ENCODE data around the gene TFRC. TPM values are rescaled to one million over a fixed set of nuclear protein-coding genes. Genes with fewer than 3 reads are reported as not detected.
A peak's percentile ranks its signal among the peaks of the same experiment; 100 is the strongest.
"Not testable (repeated sequence)": the region's sequence is repeated elsewhere in the genome, so short reads cannot be mapped to it uniquely, and the experiment has no call there.

The TFRC gene
- total RNA-seq, 2 experiments from 2014 or later: 550 TPM

- peak overlapping the region; percentile 74 for H3K27ac Mint-ChIP-seq
- no peaks in the 10 kb centered on the region for H3K27me3 Mint-ChIP-seq
- DNase-seq: no peak
- H3K4me1 Mint-ChIP-seq: peaks cover 21% of the 10 kb centered on the region
- no peaks in the 10 kb centered on the region for H3K36me3 Mint-ChIP-seq
- peaks cover 4% of the 10 kb centered on the region for H3K9me3 Mint-ChIP-seq
- no peak overlapping the region for H3K4me3 Mint-ChIP-seq
Observed at GRCh38 chr3:196097373-196098154, 15.7 kb upstream of the TFRC start.

GRCh38 chr3:196096382-196096953, 14.6 kb upstream of the TFRC start:
- no peaks in the 10 kb centered on the region for H3K27me3 Mint-ChIP-seq
- no peak overlapping the region for H3K27ac Mint-ChIP-seq
- DNase-seq: no peak
- H3K4me1 Mint-ChIP-seq: peaks cover 21% of the 10 kb centered on the region
- no peak overlapping the region for H3K4me3 Mint-ChIP-seq
- no peaks in the 10 kb centered on the region for H3K36me3 Mint-ChIP-seq
- peaks cover 4% of the 10 kb centered on the region for H3K9me3 Mint-ChIP-seq

- Mint-ChIP-seq H3K27ac (no peak overlapping the region), H3K27me3 (no peaks in the 10 kb centered on the region), H3K4me1 (peaks cover 17% of the 10 kb centered on the region), H3K9me3 (peaks cover under 1% of the 10 kb centered on the region), H3K4me3 (no peak overlapping the region), H3K36me3 (no peaks in the 10 kb centered on the region)
- DNase-seq: no peak
Observed at GRCh38 chr3:196093317-196094111, 11.6 kb upstream of the TFRC start.

- Mint-ChIP-seq H3K4me1 (peaks cover 2% of the 10 kb centered on the region), H3K9me3 (no peaks in the 10 kb centered on the region)
Observed at GRCh38 chr3:196087906-196088305, 6.0 kb upstream of the TFRC start.

GRCh38 chr3:196082619-196082971, 705 bp upstream of the TFRC start:
- no peak for DNase-seq
- Mint-ChIP-seq H3K4me1 (peaks cover 31% of the 10 kb centered on the region), H3K27ac (peak overlapping the region; percentile 97), H3K27me3 (no peaks in the 10 kb centered on the region), H3K4me3 (peak overlapping the region; percentile 93), H3K36me3 (peaks cover 30% of the 10 kb centered on the region), H3K9me3 (no peaks in the 10 kb centered on the region)

More at GRCh38 chr3:196087906-196088305, 6.0 kb upstream of the TFRC start:
- no peak for DNase-seq
- H3K36me3 Mint-ChIP-seq: no peaks in the 10 kb centered on the region
- H3K27me3 Mint-ChIP-seq: no peaks in the 10 kb centered on the region
- no peak overlapping the region for H3K4me3 Mint-ChIP-seq
- no peak overlapping the region for H3K27ac Mint-ChIP-seq

GRCh38 chr3:196081002-196081833, 672 bp downstream of the TFRC start:
- H3K4me3 Mint-ChIP-seq: peak overlapping the region; percentile 93
- peak overlapping the region; percentile 97 for H3K27ac Mint-ChIP-seq
- H3K36me3 Mint-ChIP-seq: peaks cover 38% of the 10 kb centered on the region
- peak; percentile 71 for DNase-seq
- peaks cover 39% of the 10 kb centered on the region for H3K4me1 Mint-ChIP-seq
- H3K27me3 Mint-ChIP-seq: no peaks in the 10 kb centered on the region
- H3K9me3 Mint-ChIP-seq: no peaks in the 10 kb centered on the region

- Mint-ChIP-seq H3K4me3 (peak overlapping the region; percentile 93), H3K27ac (peak overlapping the region; percentile 97), H3K4me1 (peaks cover 43% of the 10 kb centered on the region), H3K36me3 (peaks cover 41% of the 10 kb centered on the region)
- not testable (repeated sequence) for DNase-seq, H3K9me3 Mint-ChIP-seq, H3K27me3 Mint-ChIP-seq
Observed at GRCh38 chr3:196080101-196080846, 1.6 kb downstream of the TFRC start.

- Mint-ChIP-seq H3K27me3 (no peaks in the 10 kb centered on the region), H3K9me3 (no peaks in the 10 kb centered on the region), H3K27ac (peak overlapping the region; percentile 97), H3K4me3 (peak overlapping the region; percentile 93), H3K36me3 (peaks cover 45% of the 10 kb centered on the region), H3K4me1 (peaks cover 46% of the 10 kb centered on the region)
- DNase-seq: no peak
Observed at GRCh38 chr3:196079682-196080081, 2.2 kb downstream of the TFRC start.

GRCh38 chr3:196075013-196075412, 6.9 kb downstream of the TFRC start:
- H3K27me3 Mint-ChIP-seq: no peaks in the 10 kb centered on the region
- H3K4me1 Mint-ChIP-seq: peaks cover 44% of the 10 kb centered on the region
- DNase-seq: no peak
- no peaks in the 10 kb centered on the region for H3K9me3 Mint-ChIP-seq
- H3K4me3 Mint-ChIP-seq: no peak overlapping the region
- peak overlapping the region; percentile 0 for H3K27ac Mint-ChIP-seq
- H3K36me3 Mint-ChIP-seq: peaks cover 56% of the 10 kb centered on the region

GRCh38 chr3:196073255-196073753, 8.6 kb downstream of the TFRC start:
- Mint-ChIP-seq H3K36me3 (peaks cover 48% of the 10 kb centered on the region), H3K4me1 (peaks cover 31% of the 10 kb centered on the region), H3K27me3 (no peaks in the 10 kb centered on the region), H3K9me3 (no peaks in the 10 kb centered on the region), H3K4me3 (no peak overlapping the region), H3K27ac (no peak overlapping the region)
- DNase-seq: peak; percentile 53

- H3K4me1 Mint-ChIP-seq: peaks cover 21% of the 10 kb centered on the region
- no peaks in the 10 kb centered on the region for H3K9me3 Mint-ChIP-seq
- no peak overlapping the region for H3K4me3 Mint-ChIP-seq
- H3K27ac Mint-ChIP-seq: no peak overlapping the region
- no peak for DNase-seq
- peaks cover 47% of the 10 kb centered on the region for H3K36me3 Mint-ChIP-seq
- H3K27me3 Mint-ChIP-seq: no peaks in the 10 kb centered on the region
Observed at GRCh38 chr3:196072313-196072712, 9.6 kb downstream of the TFRC start.

GRCh38 chr3:196068812-196069211, 13.1 kb downstream of the TFRC start:
- Mint-ChIP-seq H3K36me3 (peaks cover 54% of the 10 kb centered on the region), H3K4me1 (peaks cover 17% of the 10 kb centered on the region)
- H3K9me3 Mint-ChIP-seq, DNase-seq, H3K4me3 Mint-ChIP-seq, H3K27ac Mint-ChIP-seq, H3K27me3 Mint-ChIP-seq: not testable (repeated sequence)

GRCh38 chr3:196067439-196067838, 14.5 kb downstream of the TFRC start:
- no peak overlapping the region for H3K4me3 Mint-ChIP-seq
- H3K36me3 Mint-ChIP-seq: peaks cover 56% of the 10 kb centered on the region
- DNase-seq: no peak
- H3K4me1 Mint-ChIP-seq: peaks cover 15% of the 10 kb centered on the region
- H3K9me3 Mint-ChIP-seq: no peaks in the 10 kb centered on the region
- no peak overlapping the region for H3K27ac Mint-ChIP-seq
- H3K27me3 Mint-ChIP-seq: no peaks in the 10 kb centered on the region

- peaks cover 13% of the 10 kb centered on the region for H3K4me1 Mint-ChIP-seq
- H3K9me3 Mint-ChIP-seq: no peaks in the 10 kb centered on the region
- H3K36me3 Mint-ChIP-seq: peaks cover 55% of the 10 kb centered on the region
- no peak for DNase-seq
- no peaks in the 10 kb centered on the region for H3K27me3 Mint-ChIP-seq
- H3K27ac Mint-ChIP-seq: peak overlapping the region; percentile 7
- no peak overlapping the region for H3K4me3 Mint-ChIP-seq
Observed at GRCh38 chr3:196063971-196064370, 17.9 kb downstream of the TFRC start.

Measured in activated naive CD8-positive, alpha-beta T cell treated with anti-CD3 and anti-CD28 coated beads for 36 hours (primary cell).